IPS DF 6.9 (cell line): ENCODE measurements around the gene CLIP2.
"Not testable (repeated sequence)": the region's sequence is repeated elsewhere in the genome, so short reads cannot be mapped to it uniquely, and the experiment has no call there.

Experiments
- DNase-seq: peaks from one replicate; pipeline ENCODE4 v3.0.0-alpha.2; 2013; ENCODE audit warnings: low read depth, low spot score
- H3K27ac ChIP-seq: one replicate; pipeline ENCODE4 v1.5.1; 2013; ENCODE audit warnings: low read length, control low read depth
- H3K27me3 ChIP-seq: 2 replicates; pipeline ENCODE4 v1.6.1; 2013; ENCODE audit warnings: mild to moderate bottlenecking, low read length; ENCODE audit not compliant: control insufficient read depth, insufficient read depth
- H3K36me3 ChIP-seq: 2 replicates; pipeline ENCODE4 v1.6.1; 2013; ENCODE audit warnings: low read length; ENCODE audit not compliant: control insufficient read depth, insufficient read depth
- H3K4me1 ChIP-seq: 2 replicates; pipeline ENCODE4 v1.6.1; 2013; ENCODE audit warnings: low read length; ENCODE audit not compliant: control insufficient read depth, insufficient read depth
- H3K4me3 ChIP-seq: 2 replicates; pipeline ENCODE4 v1.5.1; 2013; ENCODE audit warnings: mild to moderate bottlenecking, low read length
- H3K9me3 ChIP-seq: 2 replicates; pipeline ENCODE4 v1.6.1; 2013; ENCODE audit warnings: low read length, inconsistent platforms; ENCODE audit not compliant: control insufficient read depth, insufficient read depth
- WGBS: extraction: QIAGEN DNeasy Blood & Tissue Kit; methylation state at CpG from one replicate; pipeline ENCODE4 v1.1.7; 2013; ENCODE audit warnings: mixed read lengths, missing lambda C conversion rate; ENCODE audit not compliant: insufficient read length, insufficient coverage; 5-methylcytosine and 5-hydroxymethylcytosine counted together

The CLIP2 gene

DNA sequence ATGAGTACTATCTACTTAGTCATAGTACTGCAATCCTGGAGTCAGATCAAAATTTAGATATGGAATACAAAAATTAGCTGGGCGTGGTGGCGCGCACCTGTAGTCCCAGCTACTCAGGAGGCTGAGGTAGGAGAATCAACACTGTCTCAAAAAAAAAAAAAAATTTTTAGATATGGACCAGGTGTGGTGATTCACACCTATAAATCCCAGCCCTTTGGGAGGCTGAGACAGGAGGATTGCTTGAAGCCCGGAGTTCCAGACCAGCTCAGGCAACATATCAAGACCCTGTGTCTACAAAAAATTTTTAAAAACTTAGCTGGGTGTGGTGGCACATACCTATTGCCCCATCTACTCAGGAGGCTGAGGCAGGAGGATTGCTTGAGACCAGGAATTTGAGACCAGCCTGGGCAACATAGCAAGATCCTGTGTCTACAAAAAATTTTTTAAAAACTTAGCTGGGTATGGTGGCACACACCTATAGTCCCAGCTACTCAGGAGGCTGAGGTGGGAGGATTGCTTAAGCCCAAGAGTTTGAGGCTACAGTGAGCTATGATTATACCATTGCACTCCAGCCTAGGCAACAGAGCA lies 63.4 kb downstream of the CLIP2 start:
- not testable (repeated sequence) for H3K4me3 ChIP-seq, H3K9me3 ChIP-seq, H3K27ac ChIP-seq, H3K4me1 ChIP-seq, H3K36me3 ChIP-seq, H3K27me3 ChIP-seq, DNase-seq
- WGBS = no CpG with 5 or more reads among the region's 4 CpGs

DNA sequence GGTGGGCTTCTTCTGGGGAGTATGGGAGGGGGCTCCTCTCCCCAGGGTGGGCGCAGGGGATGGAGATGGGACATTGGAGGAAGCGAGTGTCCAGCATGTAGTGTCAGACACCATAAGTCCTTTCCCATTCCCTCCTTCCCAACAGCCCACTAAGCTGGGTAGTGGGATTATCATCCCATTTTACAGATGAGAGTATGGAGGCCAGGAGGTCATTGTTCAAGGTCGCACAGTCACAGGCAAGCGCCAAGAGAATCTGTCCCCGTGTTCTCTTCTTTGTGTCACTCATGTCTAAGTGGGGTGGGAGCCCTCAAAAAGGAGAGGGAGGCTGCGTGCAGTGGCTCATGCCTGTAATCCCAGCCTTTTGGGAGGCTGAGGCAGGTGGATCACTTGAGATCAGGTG lies 64.8 kb downstream of the CLIP2 start:
- H3K4me1 ChIP-seq = no peaks in the 10 kb centered on the region; the same call in 1 of the 2 replicates
- no peak overlapping the region for H3K4me3 ChIP-seq
- H3K27me3 ChIP-seq = no peaks in the 10 kb centered on the region
- no peaks in the 10 kb centered on the region for H3K9me3 ChIP-seq
- WGBS = no CpG with 5 or more reads among the region's 6 CpGs
- H3K27ac ChIP-seq = no peak overlapping the region
- DNase-seq = no peak
- peaks cover 10% of the 10 kb centered on the region for H3K36me3 ChIP-seq

DNA sequence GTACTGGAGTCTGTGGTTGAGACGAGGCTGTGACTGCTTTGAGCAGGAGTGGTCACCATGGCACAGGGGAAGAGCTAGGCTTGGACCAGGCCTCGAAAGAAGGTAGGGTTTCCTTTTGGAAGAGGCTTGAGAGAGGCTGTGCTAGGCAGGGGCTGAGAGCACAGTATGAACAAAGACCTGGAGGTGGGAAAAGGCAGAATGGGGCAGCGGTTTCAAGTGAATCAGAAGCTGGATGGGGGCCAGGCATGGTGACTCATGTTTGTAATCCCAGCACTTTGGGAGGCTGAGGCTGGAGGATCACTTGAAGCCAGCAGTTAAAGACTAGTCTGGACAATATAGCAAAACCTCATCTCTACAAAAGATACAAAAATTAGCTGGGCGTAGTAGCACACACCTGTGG lies 65.9 kb downstream of the CLIP2 start:
- Histone ChIP-seq H3K27ac (no peak overlapping the region), H3K4me3 (no peak overlapping the region), H3K4me1 (no peaks in the 10 kb centered on the region; the same call in 1 of the 2 replicates), H3K36me3 (peaks cover 14% of the 10 kb centered on the region), H3K27me3 (no peaks in the 10 kb centered on the region), H3K9me3 (no peaks in the 10 kb centered on the region)
- no CpG with 5 or more reads among the region's 4 CpGs for WGBS
- no peak for DNase-seq

- Histone ChIP-seq H3K27me3 (no peaks in the 10 kb centered on the region), H3K4me3 (no peak overlapping the region; the same call in 1 of the 2 replicates), H3K4me1 (no peaks in the 10 kb centered on the region; the same call in 1 of the 2 replicates), H3K27ac (no peak overlapping the region), H3K36me3 (peaks cover 17% of the 10 kb centered on the region), H3K9me3 (no peaks in the 10 kb centered on the region)
- WGBS = no CpG with 5 or more reads among the region's 10 CpGs
- DNase-seq = no peak
Measured at GRCh38 chr7:74356589-74357315, 67.5 kb downstream of the CLIP2 start.

DNA sequence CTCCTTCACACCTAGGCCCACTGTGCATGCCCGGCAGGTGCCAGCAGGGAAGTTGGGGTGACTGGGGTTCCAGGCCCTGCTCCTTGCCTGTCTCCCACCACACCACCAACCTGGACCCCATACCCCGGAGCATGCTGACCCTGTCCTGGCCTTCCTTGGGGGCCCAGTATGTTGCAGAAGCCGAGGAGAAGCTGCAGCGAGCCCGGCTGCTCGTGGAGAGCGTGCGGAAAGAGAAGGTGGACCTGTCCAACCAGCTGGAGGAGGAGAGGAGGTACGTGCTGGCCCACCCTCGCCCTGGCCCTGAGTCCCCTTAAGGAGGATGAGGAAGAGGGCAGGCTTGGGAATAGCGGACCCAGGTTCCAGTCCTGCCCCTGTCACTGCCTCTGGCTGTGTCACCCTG lies 70.8 kb downstream of the CLIP2 start:
- Histone ChIP-seq H3K4me3 (no peak overlapping the region), H3K27ac (no peak overlapping the region), H3K27me3 (no peaks in the 10 kb centered on the region), H3K9me3 (no peaks in the 10 kb centered on the region), H3K4me1 (no peaks in the 10 kb centered on the region; the same call in 1 of the 2 replicates), H3K36me3 (peaks cover 18% of the 10 kb centered on the region)
- no peak for DNase-seq
- WGBS = no CpG with 5 or more reads among the region's 11 CpGs

- WGBS = no CpG with 5 or more reads among the region's 6 CpGs
- H3K9me3 ChIP-seq = no peaks in the 10 kb centered on the region
- no peak for DNase-seq
- H3K27ac ChIP-seq = no peak overlapping the region
- H3K36me3 ChIP-seq = peaks cover 15% of the 10 kb centered on the region
- H3K27me3 ChIP-seq = no peaks in the 10 kb centered on the region
- H3K4me1 ChIP-seq = no peaks in the 10 kb centered on the region
- no peak overlapping the region for H3K4me3 ChIP-seq
Measured at GRCh38 chr7:74362266-74362665, 73.1 kb downstream of the CLIP2 start.

GRCh38 chr7:74364061-74364460 lies 74.9 kb downstream of the CLIP2 start:
- H3K27ac ChIP-seq = no peak overlapping the region
- DNase-seq = no peak
- no peaks in the 10 kb centered on the region for H3K27me3 ChIP-seq
- peaks cover 14% of the 10 kb centered on the region for H3K36me3 ChIP-seq
- H3K4me3 ChIP-seq = no peak overlapping the region
- no peaks in the 10 kb centered on the region for H3K4me1 ChIP-seq
- H3K9me3 ChIP-seq = no peaks in the 10 kb centered on the region
- WGBS = no CpG with 5 or more reads among the region's 7 CpGs

DNA sequence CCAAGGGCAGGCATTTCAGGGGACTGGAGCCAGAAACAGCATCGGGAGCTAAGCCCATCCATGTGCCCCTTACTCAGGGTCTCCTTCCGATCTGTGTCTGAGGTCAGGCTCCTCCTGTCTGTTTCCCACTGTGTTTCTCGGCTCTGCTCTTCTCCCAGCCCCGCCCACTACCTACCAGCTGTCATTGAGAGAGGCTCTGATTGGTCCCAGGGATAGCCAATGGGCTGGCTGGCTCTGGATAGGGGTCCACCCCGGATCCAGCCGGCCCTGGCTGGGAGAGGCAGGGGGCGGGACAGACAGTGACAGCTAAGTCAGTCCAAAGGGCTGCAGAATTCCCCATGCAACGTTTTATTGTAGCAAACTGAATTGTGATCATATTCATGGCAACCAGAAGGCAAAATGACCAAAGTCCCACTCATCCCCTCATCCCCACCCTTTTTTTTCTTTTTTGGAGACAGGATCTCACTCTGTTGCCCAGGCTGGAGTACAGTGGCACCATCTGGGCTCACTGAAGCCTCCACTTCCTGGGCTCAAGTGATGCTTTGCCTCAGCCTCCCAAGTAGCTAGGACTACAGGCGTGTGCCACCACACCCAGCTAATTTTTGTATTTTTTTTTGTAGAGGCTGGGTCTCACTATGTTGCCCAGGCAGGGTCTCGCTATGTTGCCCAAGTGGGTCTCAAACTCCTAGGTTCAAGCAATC lies 76.3 kb downstream of the CLIP2 start:
- H3K36me3 ChIP-seq = peaks cover 7% of the 10 kb centered on the region; the same call in 1 of the 2 replicates
- no CpG with 5 or more reads among the region's 10 CpGs for WGBS
- no peaks in the 10 kb centered on the region for H3K9me3 ChIP-seq
- H3K4me3 ChIP-seq = no peak overlapping the region
- peak; percentile 57 for DNase-seq
- H3K27me3 ChIP-seq = no peaks in the 10 kb centered on the region
- H3K4me1 ChIP-seq = no peaks in the 10 kb centered on the region
- no peak overlapping the region for H3K27ac ChIP-seq

GRCh38 chr7:74371381-74372341 lies 82.5 kb downstream of the CLIP2 start:
- no peaks in the 10 kb centered on the region for H3K27me3 ChIP-seq
- H3K4me1 ChIP-seq = peaks cover 2% of the 10 kb centered on the region; the same call in 1 of the 2 replicates
- no peak overlapping the region for H3K27ac ChIP-seq
- no peak for DNase-seq
- peak overlapping the region; percentile 10; the same call in 1 of the 2 replicates for H3K4me3 ChIP-seq
- 100% methylated on average over 1 of the region's 13 CpGs for WGBS
- H3K9me3 ChIP-seq = no peaks in the 10 kb centered on the region
- peaks cover 4% of the 10 kb centered on the region; the same call in 1 of the 2 replicates for H3K36me3 ChIP-seq
